K562 (cell line): ENCODE measurements around the gene SYT17.

Source experiments
- ATF1 ChIP-seq, 2 experiments: fragments of 450-650 bp in 1 of 2; IDR thresholded peaks; 2 replicates each; pipeline ENCODE4 v1.6.1; 2016; ENCODE audit warnings: missing compliant biosample characterization in 1 of 2, missing genetic modification characterization in 1 of 2
- CHD2 ChIP-seq: IDR thresholded peaks from 2 replicates; pipeline ENCODE4 v1.6.1; 2011; ENCODE audit warnings: low read depth, low read length
- CREB1 ChIP-seq, 2 experiments: sonication (generic) in 1 of 2; formaldehyde crosslinking in 1 of 2; IDR thresholded peaks; 2 replicates each; pipeline versions ENCODE4 v1.6.1 to v1.8.0; 2012 to 2022; ENCODE audit warnings: inconsistent platforms in 1 of 2, mild to moderate bottlenecking in 1 of 2, missing genetic modification reagents in 1 of 2, moderate library complexity in 1 of 2
- MAFF ChIP-seq: IDR thresholded peaks from 2 replicates; pipeline ENCODE4 v1.6.1; 2012; ENCODE audit warnings: low read length, improper control_type of control experiment
- MAZ ChIP-seq, 2 experiments: fragments of 450-650 bp in 1 of 2; sonication (generic) in 1 of 2; formaldehyde crosslinking; IDR thresholded peaks in 1 of 2; conservative IDR thresholded peaks in 1 of 2; 2 replicates each; pipeline versions ENCODE4 v1.4.0 to v1.5.0; 2020; ENCODE audit warnings: mild to moderate bottlenecking in 1 of 2, missing genetic modification reagents in 1 of 2
- POLR2A ChIP-seq: fragments of 450-650 bp; conservative IDR thresholded peaks from 2 replicates; pipeline ENCODE4 v1.6.1; 2016
- RBM34 ChIP-seq: fragments of 200-400 bp; formaldehyde crosslinking; IDR thresholded peaks from 2 replicates; pipeline ENCODE4 v1.6.1; 2018; ENCODE audit warnings: low read length, borderline replicate concordance; ENCODE audit not compliant: insufficient read depth
- SRSF9 ChIP-seq: fragments of 200-400 bp; formaldehyde crosslinking; IDR thresholded peaks from 2 replicates; pipeline ENCODE4 v1.6.1; 2017; ENCODE audit warnings: low read depth, low read length, borderline replicate concordance
- STAT5B ChIP-seq: fragments of 250-450 bp; sonication (Bioruptor Pico); IDR thresholded peaks from 2 replicates; pipeline ENCODE4 v1.8.0; 2021; ENCODE audit warnings: mild to moderate bottlenecking, inconsistent platforms
- TAF1 ChIP-seq: IDR thresholded peaks from 2 replicates; pipeline ENCODE4 v1.6.1; 2011; ENCODE audit warnings: mild to moderate bottlenecking, low read length, moderate library complexity; ENCODE audit not compliant: insufficient read depth, control insufficient read depth, severe bottlenecking; ENCODE audit errors: extremely low read depth
- ZNF224 ChIP-seq: sonication (generic); formaldehyde crosslinking; IDR thresholded peaks from 2 replicates; pipeline ENCODE4 v1.8.0; 2022; ENCODE audit warnings: mild to moderate bottlenecking, missing genetic modification reagents
- TF ChIP-seq, protein P1 (sequence below): IDR thresholded peaks from 2 replicates; pipeline ENCODE4 v1.6.1; 2016; ENCODE audit warnings: missing genetic modification characterization, missing compliant biosample characterization
- TF ChIP-seq, protein P2 (sequence below): fragments of 250-450 bp; sonication (Bioruptor Pico); IDR thresholded peaks from 2 replicates; pipeline ENCODE4 v1.5.0; 2021; ENCODE audit warnings: mild to moderate bottlenecking, moderate library complexity

DNA sequence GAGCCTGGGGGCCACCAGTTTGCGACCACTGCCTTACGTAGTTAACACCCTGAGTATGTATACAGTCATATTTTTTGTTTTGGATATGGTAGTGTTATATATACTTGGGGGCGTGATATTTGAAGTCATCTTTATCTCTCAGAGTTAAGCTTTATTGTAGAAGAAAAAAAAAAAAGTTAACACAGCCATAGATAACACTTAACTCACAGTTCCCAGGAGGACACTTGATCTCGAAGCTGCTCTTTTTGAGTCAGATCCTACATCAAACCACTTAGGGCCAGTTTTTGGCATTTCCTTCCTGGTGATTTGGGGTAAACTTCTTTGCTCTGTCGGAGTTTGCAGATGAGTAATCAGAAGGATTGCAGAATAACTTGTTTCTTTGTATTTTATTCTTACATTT is 48.5 kb upstream of the SYT17 start:
- TF ChIP-seq CHD2 (no peak), MAFF (no peak), ZNF224 (CRISPR knock-in tag) (no peak), SRSF9 (no peak), STAT5B (CRISPR knock-in tag) (no peak), RBM34 (no peak), CREB1 (IDR thresholded peaks at IDR 0.05) (no peak), CREB1 (CRISPR knock-in tag; IDR thresholded peaks at IDR 0.05) (no peak), TAF1 (no peak), POLR2A (no peak), MAZ (CRISPR knock-in tag; conservative IDR thresholded peaks at IDR 0.05 in 1 of 2, IDR thresholded peaks at IDR 0.05 in 1 of 2) (no peak), ATF1 (CRISPR knock-in tag; IDR thresholded peaks at IDR 0.05) (no peak), ATF1 (tag; IDR thresholded peaks at IDR 0.05) (0 out of 2 replicates have a peak, but pooled peaks have one; percentile 3)
- TF ChIP-seq, protein P1, sequence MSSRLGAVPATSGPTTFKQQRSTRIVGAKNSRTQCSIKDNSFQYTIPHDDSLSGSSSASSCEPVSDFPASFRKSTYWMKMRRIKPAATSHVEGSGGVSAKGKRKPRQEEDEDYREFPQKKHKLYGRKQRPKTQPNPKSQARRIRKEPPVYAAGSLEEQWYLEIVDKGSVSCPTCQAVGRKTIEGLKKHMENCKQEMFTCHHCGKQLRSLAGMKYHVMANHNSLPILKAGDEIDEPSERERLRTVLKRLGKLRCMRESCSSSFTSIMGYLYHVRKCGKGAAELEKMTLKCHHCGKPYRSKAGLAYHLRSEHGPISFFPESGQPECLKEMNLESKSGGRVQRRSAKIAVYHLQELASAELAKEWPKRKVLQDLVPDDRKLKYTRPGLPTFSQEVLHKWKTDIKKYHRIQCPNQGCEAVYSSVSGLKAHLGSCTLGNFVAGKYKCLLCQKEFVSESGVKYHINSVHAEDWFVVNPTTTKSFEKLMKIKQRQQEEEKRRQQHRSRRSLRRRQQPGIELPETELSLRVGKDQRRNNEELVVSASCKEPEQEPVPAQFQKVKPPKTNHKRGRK (tag), result 0 out of 2 replicates have a peak, but pooled peaks have one; percentile 0
- TF ChIP-seq, protein P2, sequence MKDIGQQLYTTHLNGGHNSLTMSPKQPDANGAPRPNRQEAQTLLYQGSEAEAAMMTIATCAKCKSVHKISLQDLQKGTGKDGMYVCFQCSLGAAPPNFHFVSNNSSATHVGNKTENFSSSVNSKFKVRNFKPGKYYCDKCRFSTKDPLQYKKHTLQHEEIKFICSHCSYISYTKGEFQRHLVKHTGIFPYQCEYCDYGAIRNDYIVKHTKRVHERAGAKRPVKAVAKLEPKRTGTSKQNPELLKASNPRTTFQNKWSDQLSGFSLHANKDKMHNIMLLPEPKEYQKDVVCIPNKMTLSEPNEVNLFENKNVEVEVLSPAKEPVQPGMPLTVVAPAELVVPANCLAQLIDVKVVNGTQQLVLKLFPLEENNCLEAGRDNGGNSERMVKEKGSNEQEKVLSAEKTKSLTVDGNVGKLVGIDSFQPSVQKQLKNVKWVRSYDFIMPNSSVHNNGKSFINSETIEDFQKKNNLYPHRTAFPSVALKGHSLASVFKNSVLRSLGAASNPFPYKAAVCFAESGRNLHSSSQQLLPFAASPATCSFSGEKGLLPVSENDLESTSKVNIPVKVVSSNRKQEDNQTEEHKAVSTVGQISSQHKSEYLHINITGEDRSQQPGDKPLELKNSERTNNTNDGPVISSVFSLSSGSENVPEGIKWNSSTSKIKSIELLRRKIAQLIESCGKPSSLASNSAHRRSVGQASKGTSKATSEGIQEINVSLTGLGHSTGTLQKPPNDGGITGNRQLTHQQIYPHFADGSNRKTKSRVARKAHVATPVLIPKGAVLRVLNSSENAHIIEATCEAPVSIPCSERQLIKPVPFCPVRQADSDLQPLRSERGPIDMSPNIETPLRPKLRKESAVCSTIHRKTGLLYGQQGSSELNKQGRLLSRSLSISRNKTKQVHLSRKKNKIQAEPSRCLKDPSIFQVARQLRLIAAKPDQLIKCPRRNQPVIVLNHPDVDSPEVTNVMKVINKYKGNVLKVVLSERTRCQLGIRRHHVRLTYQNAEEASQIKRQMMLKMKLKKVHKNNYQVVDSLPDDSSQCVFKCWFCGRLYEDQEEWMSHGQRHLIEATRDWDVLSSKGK (CRISPR knock-in tag), result no peak
